Fibroblast of peridontal ligament (primary cell): ENCODE measurements around the gene PNPLA3.

Experiments
- DNase-seq: peaks from one replicate; pipeline ENCODE4 v3.0.0-alpha.2; 2010; ENCODE audit errors: extremely low read depth

The PNPLA3 gene

GRCh38 chr22:43923191-43923590 lies 414 bp upstream of the PNPLA3 start:
- DNase-seq = peak; percentile 25

GRCh38 chr22:43924877-43925276 lies 1.3 kb downstream of the PNPLA3 start:
- no peak for DNase-seq

GRCh38 chr22:43925433-43926348 lies 2.1 kb downstream of the PNPLA3 start:
- no peak for DNase-seq

GRCh38 chr22:43926349-43926710 lies 2.7 kb downstream of the PNPLA3 start:
- no peak for DNase-seq

- no peak for DNase-seq
These were observed 4.9 kb downstream of the PNPLA3 start for GRCh38 chr22:43928468-43928867.

GRCh38 chr22:43928908-43929307 lies 5.3 kb downstream of the PNPLA3 start:
- DNase-seq = no peak

GRCh38 chr22:43931771-43932170 lies 8.2 kb downstream of the PNPLA3 start:
- no peak for DNase-seq

- no peak for DNase-seq
These were observed 17.8 kb downstream of the PNPLA3 start for GRCh38 chr22:43941449-43941848.

GRCh38 chr22:43944670-43945430 lies 21.2 kb downstream of the PNPLA3 start:
- DNase-seq = no peak

GRCh38 chr22:43945632-43946383 lies 22.2 kb downstream of the PNPLA3 start:
- DNase-seq = peak; percentile 65

- DNase-seq = no peak
These were observed 22.7 kb downstream of the PNPLA3 start for GRCh38 chr22:43946384-43946667.

- DNase-seq = no peak
These were observed 25.3 kb downstream of the PNPLA3 start for GRCh38 chr22:43948836-43949406.

- DNase-seq = no peak
These were observed 27.8 kb downstream of the PNPLA3 start for GRCh38 chr22:43951391-43951790.

GRCh38 chr22:43951966-43952365 lies 28.4 kb downstream of the PNPLA3 start:
- no peak for DNase-seq

GRCh38 chr22:43953988-43954785 lies 30.6 kb downstream of the PNPLA3 start:
- DNase-seq = no peak

- DNase-seq = peak; percentile 85
These were observed 31.7 kb downstream of the PNPLA3 start, which contains the start of gene SAMM50 for GRCh38 chr22:43955040-43955882. Gene SAMM50 (plus strand): TSS chr22:43955442. CDS start chr22:43955578, 136 bp downstream.

- peak; percentile 27 for DNase-seq
These were observed 32.5 kb downstream of the PNPLA3 start for GRCh38 chr22:43955883-43956782.

GRCh38 chr22:43956805-43957463 lies 33.3 kb downstream of the PNPLA3 start:
- DNase-seq = no peak

GRCh38 chr22:43957871-43958270 lies 34.3 kb downstream of the PNPLA3 start:
- no peak for DNase-seq
